H9 (cell line): ENCODE data around the gene OCRL. TPM values are rescaled to one million over a fixed set of nuclear protein-coding genes. Genes with fewer than 3 reads are reported as not detected.

Experiments used
- DNase-seq: peaks from one replicate; pipeline ENCODE4 v3.0.0-alpha.2; 2017
- H2AFZ ChIP-seq: one replicate; pipeline ENCODE4 v1.6.1; 2013; ENCODE audit warnings: mild to moderate bottlenecking, low read length, control low read depth, moderate library complexity
- H2AK5ac ChIP-seq: 2 replicates; pipeline ENCODE4 v1.6.1; 2013; ENCODE audit warnings: low read length, control low read depth, mixed read lengths; ENCODE audit not compliant: insufficient read length
- H2BK120ac ChIP-seq: one replicate; pipeline ENCODE4 v1.6.1; 2013; ENCODE audit warnings: low read depth, mild to moderate bottlenecking, low read length, control low read depth, inconsistent platforms; ENCODE audit not compliant: poor library complexity, severe bottlenecking
- H2BK12ac ChIP-seq: 2 replicates; pipeline ENCODE4 v1.6.1; 2013; ENCODE audit warnings: low read length, control low read depth, mixed read lengths, low read depth; ENCODE audit not compliant: insufficient read length
- H2BK15ac ChIP-seq: 2 replicates; pipeline ENCODE4 v1.6.1; 2013; ENCODE audit warnings: low read depth, low read length, control low read depth
- H2BK20ac ChIP-seq: one replicate; pipeline ENCODE4 v1.6.1; 2013; ENCODE audit warnings: low read depth, mild to moderate bottlenecking, low read length, control low read depth, inconsistent platforms; ENCODE audit not compliant: poor library complexity, severe bottlenecking
- H2BK5ac ChIP-seq: 2 replicates; pipeline ENCODE4 v1.6.1; 2013; ENCODE audit warnings: low read length, control low read depth, mixed read lengths; ENCODE audit not compliant: insufficient read length
- H3K14ac ChIP-seq: 2 replicates; pipeline ENCODE4 v1.6.1; 2013; ENCODE audit warnings: low read length, control low read depth; ENCODE audit not compliant: insufficient read depth
- H3K18ac ChIP-seq: 2 replicates; pipeline ENCODE4 v1.6.1; 2013; ENCODE audit warnings: low read depth, mild to moderate bottlenecking, mixed read lengths, low read length, control low read depth; ENCODE audit not compliant: insufficient read length
- H3K23ac ChIP-seq: 2 replicates; pipeline ENCODE4 v1.6.1; 2013; ENCODE audit warnings: low read length, control low read depth, mixed read lengths, low read depth; ENCODE audit not compliant: insufficient read length
- H3K23me2 ChIP-seq: 2 replicates; pipeline ENCODE4 v1.6.1; 2013; ENCODE audit warnings: low read depth, mild to moderate bottlenecking, mixed read lengths, low read length, control low read depth; ENCODE audit not compliant: insufficient read length, poor library complexity, severe bottlenecking
- H3K27ac ChIP-seq: 2 replicates; pipeline ENCODE4 v1.5.1; 2013; ENCODE audit warnings: low read length, control low read depth, mixed read lengths, low read depth; ENCODE audit not compliant: insufficient read length
- H3K27me3 ChIP-seq: 2 replicates; pipeline ENCODE4 v1.6.1; 2013; ENCODE audit warnings: low read length, control low read depth, inconsistent platforms; ENCODE audit not compliant: insufficient read depth
- H3K4ac ChIP-seq: 2 replicates; pipeline ENCODE4 v1.6.1; 2013; ENCODE audit warnings: low read depth, mild to moderate bottlenecking, control low read depth, inconsistent platforms, low read length, moderate library complexity
- H3K4me1 ChIP-seq: 2 replicates; pipeline ENCODE4 v1.6.1; 2013; ENCODE audit warnings: low read length, control low read depth, inconsistent platforms; ENCODE audit not compliant: insufficient read depth
- H3K4me2 ChIP-seq: 2 replicates; pipeline ENCODE4 v1.6.1; 2013; ENCODE audit warnings: low read length, control low read depth, mixed read lengths; ENCODE audit not compliant: insufficient read length, insufficient read depth
- H3K56ac ChIP-seq: 2 replicates; pipeline ENCODE4 v1.6.1; 2013; ENCODE audit warnings: low read depth, mild to moderate bottlenecking, mixed read lengths, low read length, control low read depth; ENCODE audit not compliant: insufficient read length
- H3K79me1 ChIP-seq: 2 replicates; pipeline ENCODE4 v1.6.1; 2013; ENCODE audit warnings: low read depth, mild to moderate bottlenecking, moderate library complexity, low read length, control low read depth, inconsistent platforms; ENCODE audit not compliant: insufficient read depth, poor library complexity, severe bottlenecking
- H3K79me2 ChIP-seq: 2 replicates; pipeline ENCODE4 v1.6.1; 2013; ENCODE audit warnings: low read length, control low read depth, inconsistent platforms; ENCODE audit not compliant: insufficient read depth
- H3K9ac ChIP-seq: 2 replicates; pipeline ENCODE4 v1.6.1; 2013; ENCODE audit warnings: low read length, control low read depth, mixed read lengths; ENCODE audit not compliant: insufficient read length; ENCODE audit errors: extremely low read depth
- H3K9me3 ChIP-seq: one replicate; pipeline ENCODE4 v1.6.1; 2013; ENCODE audit warnings: low read depth, low read length, inconsistent platforms; ENCODE audit not compliant: control insufficient read depth
- H3T11ph ChIP-seq: one replicate; pipeline ENCODE4 v1.6.1; 2013; ENCODE audit warnings: mild to moderate bottlenecking, low read length, control low read depth, inconsistent platforms
- H4K20me1 ChIP-seq: one replicate; pipeline ENCODE4 v1.6.1; 2013; ENCODE audit not compliant: control insufficient read depth, insufficient read length, insufficient read depth
- H4K5ac ChIP-seq: 2 replicates; pipeline ENCODE4 v1.6.1; 2013; ENCODE audit warnings: low read depth, mild to moderate bottlenecking, mixed read lengths, low read length, control low read depth; ENCODE audit not compliant: insufficient read length
- H4K8ac ChIP-seq: replicated peaks from 2 replicates; pipeline ENCODE4 v1.6.1; 2013; ENCODE audit warnings: low read length, control low read depth, mixed read lengths, low read depth; ENCODE audit not compliant: insufficient read length
- H4K91ac ChIP-seq: 2 replicates; pipeline ENCODE4 v1.6.1; 2013; ENCODE audit warnings: low read depth, mild to moderate bottlenecking, moderate library complexity, mixed read lengths, low read length, control low read depth; ENCODE audit not compliant: insufficient read length
- H3K27ac Mint-ChIP-seq, 3 experiments: 2 replicates in 2 of 3; 3 replicates in 1 of 3; pipeline ENCODE4 v1.8.0; 2020 to 2021; ENCODE audit warnings: mixed read lengths in 3 of 3, mild to moderate bottlenecking in 1 of 3, moderate library complexity in 1 of 3
- H3K27me3 Mint-ChIP-seq: 2 replicates; pipeline ENCODE4 v1.8.0; 2021; ENCODE audit warnings: low read depth, mild to moderate bottlenecking, moderate library complexity, mixed read lengths
- H3K36me3 Mint-ChIP-seq, 3 experiments: 2 replicates in 2 of 3; 3 replicates in 1 of 3; pipeline ENCODE4 v1.8.0; 2020 to 2021; ENCODE audit warnings: low read depth in 3 of 3, mixed read lengths in 3 of 3; ENCODE audit not compliant: insufficient read depth in 1 of 3
- H3K4me1 Mint-ChIP-seq, 2 experiments: 2 replicates each; pipeline ENCODE4 v1.8.0; 2020; ENCODE audit warnings: mixed read lengths in 2 of 2
- H3K4me3 Mint-ChIP-seq, 2 experiments: 2 replicates in 1 of 2; 3 replicates in 1 of 2; pipeline ENCODE4 v1.8.0; 2020 to 2021; ENCODE audit warnings: mild to moderate bottlenecking in 2 of 2, mixed read lengths in 2 of 2, moderate library complexity in 1 of 2
- H3K9me3 Mint-ChIP-seq, 2 experiments: 2 replicates in 1 of 2; 3 replicates in 1 of 2; pipeline ENCODE4 v1.8.0; 2020; ENCODE audit warnings: mild to moderate bottlenecking in 2 of 2, mixed read lengths in 2 of 2, moderate library complexity in 1 of 2
- total RNA-seq: library from RNA; stranded (reverse); gene quantifications from 2 replicates; pipeline ENCODE4 v1.2.1, GENCODE V29; 2021
- TF ChIP-seq, protein P1 (sequence below): fragments of 200-600 bp; sonication (generic); conservative IDR thresholded peaks from 3 replicates; pipeline ENCODE4 v1.8.0; 2021; ENCODE audit warnings: antibody characterized with exemption, mild to moderate bottlenecking

Gene OCRL
- total RNA-seq, 1 experiment from 2014 or later, result 31.4 TPM

DNA sequence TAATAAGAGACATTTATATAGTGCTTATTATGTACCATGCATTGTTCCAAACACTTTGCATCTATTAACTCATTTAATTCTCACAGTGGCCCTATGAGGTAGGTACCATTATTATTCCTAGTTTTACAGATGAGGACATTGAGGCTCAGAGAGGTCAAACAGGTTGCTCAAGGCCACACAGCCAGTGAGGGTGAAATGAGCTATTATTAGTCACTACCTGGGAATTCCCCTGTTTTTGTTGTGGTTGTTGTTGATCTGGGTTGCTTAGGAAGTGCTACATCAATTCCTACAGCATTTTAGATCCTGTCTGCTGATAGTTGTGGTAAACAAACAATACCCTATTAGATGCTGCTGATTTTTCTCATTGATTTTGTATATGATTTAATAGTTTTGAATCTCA lies 73.5 kb downstream of the OCRL start:
- no peak overlapping the region for H3K4me3 Mint-ChIP-seq
- no peak overlapping the region for H3K27ac Mint-ChIP-seq
- Histone ChIP-seq H3K9ac (no peak overlapping the region), H4K20me1 (no peaks in the 10 kb centered on the region), H2BK20ac (no peak overlapping the region), H3K4me2 (no peak overlapping the region), H4K91ac (no peak overlapping the region), H2BK12ac (no peak overlapping the region), H3T11ph (no peak overlapping the region), H2BK15ac (no peak overlapping the region), H3K23ac (no peak overlapping the region), H2BK5ac (no peak overlapping the region), H3K18ac (no peak overlapping the region), H3K56ac (no peak overlapping the region), H3K79me1 (no peaks in the 10 kb centered on the region), H2BK120ac (no peak overlapping the region), H3K79me2 (no peaks in the 10 kb centered on the region), H3K4ac (no peak overlapping the region), H3K27me3 (no peaks in the 10 kb centered on the region), H3K4me1 (no peaks in the 10 kb centered on the region), H4K8ac (no peak overlapping the region), H3K27ac (no peak overlapping the region), H2AFZ (no peak overlapping the region), H3K9me3 (no peaks in the 10 kb centered on the region), H3K14ac (no peak overlapping the region), H4K5ac (no peak overlapping the region), H2AK5ac (no peak overlapping the region), H3K23me2 (no peaks in the 10 kb centered on the region)
- peaks cover 10% of the 10 kb centered on the region for H3K27me3 Mint-ChIP-seq
- H3K4me1 Mint-ChIP-seq, result peaks cover 2 to 3% of the 10 kb centered on the region in 2 experiments; a peak in 1 of 4 replicates
- no peak for DNase-seq
- peaks cover 0 to 2% (median 0%) of the 10 kb centered on the region in 3 experiments; a peak in 1 of 7 replicates for H3K36me3 Mint-ChIP-seq
- H3K9me3 Mint-ChIP-seq, result peaks cover 0 to 14% of the 10 kb centered on the region in 2 experiments; a peak in 2 of 5 replicates
- TF ChIP-seq, protein P1, sequence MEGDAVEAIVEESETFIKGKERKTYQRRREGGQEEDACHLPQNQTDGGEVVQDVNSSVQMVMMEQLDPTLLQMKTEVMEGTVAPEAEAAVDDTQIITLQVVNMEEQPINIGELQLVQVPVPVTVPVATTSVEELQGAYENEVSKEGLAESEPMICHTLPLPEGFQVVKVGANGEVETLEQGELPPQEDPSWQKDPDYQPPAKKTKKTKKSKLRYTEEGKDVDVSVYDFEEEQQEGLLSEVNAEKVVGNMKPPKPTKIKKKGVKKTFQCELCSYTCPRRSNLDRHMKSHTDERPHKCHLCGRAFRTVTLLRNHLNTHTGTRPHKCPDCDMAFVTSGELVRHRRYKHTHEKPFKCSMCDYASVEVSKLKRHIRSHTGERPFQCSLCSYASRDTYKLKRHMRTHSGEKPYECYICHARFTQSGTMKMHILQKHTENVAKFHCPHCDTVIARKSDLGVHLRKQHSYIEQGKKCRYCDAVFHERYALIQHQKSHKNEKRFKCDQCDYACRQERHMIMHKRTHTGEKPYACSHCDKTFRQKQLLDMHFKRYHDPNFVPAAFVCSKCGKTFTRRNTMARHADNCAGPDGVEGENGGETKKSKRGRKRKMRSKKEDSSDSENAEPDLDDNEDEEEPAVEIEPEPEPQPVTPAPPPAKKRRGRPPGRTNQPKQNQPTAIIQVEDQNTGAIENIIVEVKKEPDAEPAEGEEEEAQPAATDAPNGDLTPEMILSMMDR, result no peak
